Activated T-cell treated with anti-CD3 and anti-CD28 coated beads for 48 hours (primary cell): ENCODE data around the gene CD2.
"Not testable (repeated sequence)": the region's sequence is repeated elsewhere in the genome, so short reads cannot be mapped to it uniquely, and the experiment has no call there.

Experiments used
- DNase-seq: peaks from one replicate; pipeline ENCODE4 v3.0.0-alpha.2; 2020; ENCODE audit warnings: low read depth

CD2 gene

DNA sequence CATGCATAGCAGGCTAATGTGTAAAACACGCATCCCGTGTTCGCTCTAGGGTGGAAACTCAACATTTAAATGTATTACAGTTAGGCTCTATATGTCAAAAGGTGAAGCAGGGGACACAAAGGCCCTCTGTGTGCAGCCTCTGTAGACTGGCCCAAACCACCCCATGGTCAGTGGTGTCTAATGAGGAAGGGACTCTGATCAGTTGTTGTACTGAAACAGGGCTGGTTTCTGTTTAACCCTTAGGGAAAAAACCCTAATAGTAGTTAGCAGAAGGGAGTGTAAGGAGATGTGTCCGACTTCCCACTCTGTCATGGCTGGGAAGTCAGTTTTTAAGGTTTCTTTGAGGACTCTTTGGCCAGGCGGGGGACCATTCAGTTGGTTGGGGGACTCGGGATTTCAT lies 21.5 kb upstream of the CD2 start:
- DNase-seq: no peak

DNA sequence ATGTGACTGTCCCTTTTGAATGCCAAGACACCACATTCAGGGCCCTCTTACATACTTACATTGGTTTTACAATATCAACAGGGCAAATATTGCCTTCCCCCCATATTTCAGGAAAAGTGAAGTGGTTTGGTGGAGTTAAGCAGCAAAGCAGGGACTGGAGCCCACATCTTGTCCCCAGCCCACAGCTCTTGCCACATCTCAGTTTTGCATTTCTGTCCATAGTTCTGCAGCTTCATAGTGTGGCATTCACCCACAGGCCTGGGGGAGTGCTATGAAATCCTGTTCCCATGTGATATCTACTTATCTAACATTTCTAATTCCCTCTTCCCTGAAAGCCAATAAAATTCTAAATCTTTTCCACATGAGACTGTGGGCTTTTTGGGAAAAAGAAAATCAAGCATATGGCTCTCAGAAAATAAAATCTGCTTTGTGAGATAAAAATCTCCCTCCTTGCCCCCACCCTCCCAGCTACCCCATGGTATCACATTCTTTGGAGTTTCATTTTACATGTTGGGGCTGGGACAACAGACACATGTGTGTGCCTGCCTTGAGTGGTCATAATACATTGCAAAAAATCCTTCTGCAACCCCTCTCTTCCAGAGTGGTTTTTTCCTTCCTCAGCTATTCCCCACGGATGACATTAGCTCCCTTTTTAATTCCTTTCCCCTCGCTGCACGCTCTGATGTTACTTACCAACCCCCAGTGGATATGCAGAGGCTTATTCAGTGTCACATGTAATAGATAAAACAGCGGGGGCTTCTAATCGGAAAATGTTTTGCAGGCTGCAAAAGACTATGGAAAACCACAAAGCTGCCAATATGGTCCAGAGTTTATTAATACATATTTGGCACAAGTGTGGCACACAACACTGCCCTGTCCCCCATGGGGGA lies 20.5 kb upstream of the CD2 start:
- DNase-seq: no peak

DNA sequence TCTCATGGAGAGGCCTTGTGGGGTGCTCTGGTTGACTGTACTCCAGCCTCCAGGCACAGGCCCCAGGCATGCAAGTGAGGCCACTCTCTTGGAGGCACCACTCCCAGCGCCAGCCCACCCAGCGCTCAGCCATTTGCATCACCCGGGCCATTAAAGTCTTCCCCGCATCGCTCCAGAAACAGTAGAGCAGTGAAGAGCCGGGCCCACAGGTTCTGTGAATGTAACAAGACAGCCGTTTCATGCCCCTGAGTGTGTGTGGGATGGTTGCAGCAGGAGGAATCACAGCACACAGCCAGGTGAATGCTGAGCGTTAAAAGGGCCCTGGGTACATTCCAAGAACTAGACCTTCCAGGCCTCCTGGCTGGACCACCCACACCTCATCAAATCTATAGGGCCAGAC lies 19.0 kb upstream of the CD2 start:
- no peak for DNase-seq

DNA sequence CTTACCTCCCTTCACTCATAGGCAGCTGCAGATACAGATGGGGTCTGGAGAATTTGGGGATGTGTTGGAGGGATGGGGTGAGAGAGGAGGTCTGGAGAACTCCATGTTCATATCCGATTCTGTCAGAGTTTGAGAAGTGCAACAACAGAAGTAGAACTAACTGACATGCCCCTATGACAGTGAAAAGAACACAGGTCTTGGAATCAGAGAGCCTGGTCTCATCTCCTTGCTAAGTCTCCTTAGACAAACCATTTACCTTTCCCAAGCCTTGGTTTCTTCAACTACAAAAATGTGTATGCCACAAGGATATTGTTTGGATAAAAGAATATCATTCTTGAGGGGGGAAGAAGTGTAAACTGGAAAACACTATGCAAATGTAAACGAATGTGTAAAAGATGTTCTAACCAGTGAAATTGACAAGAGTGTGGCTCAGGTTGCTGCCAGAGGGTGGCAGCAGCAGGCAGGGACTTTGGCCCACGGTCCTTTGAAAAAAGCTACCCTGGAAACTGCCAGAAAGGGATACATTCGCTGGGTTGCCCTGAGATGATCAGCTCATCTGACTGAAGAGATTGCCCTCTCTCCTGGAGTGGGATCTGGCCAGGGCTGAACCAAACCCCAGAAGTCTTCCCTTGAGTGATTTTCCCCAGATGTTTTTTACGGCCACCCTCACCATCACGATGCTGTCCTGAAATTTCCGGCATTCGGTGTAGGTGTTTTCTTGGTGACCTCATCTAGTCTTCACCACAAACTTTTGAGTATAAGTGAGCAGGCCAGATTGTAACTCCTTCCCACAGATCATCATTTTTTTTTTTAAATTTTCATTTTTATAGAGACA lies 17.0 kb upstream of the CD2 start:
- DNase-seq: peak; percentile 64

DNA sequence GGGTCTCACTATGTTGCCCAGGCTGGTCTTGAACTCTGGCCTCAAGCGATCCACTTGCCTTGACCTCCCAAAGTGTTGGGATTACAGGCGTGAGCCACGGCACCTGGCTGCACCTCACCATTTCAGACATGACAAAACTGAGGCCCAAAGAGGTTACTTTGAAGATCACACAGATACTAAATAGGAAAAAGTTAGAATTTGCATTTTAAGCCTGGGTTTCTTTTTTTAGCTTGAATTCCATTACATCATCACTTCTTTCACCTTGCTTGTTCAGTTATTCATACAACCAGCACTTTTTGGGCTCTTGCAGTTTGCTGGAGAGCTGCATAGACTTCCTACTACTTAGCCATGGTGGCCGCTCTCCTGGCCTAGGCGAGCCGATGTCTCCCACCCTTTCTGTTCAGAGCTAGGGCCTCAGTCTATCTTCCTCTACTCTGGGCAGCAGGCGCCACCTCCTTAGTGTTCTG lies 16.3 kb upstream of the CD2 start:
- no peak for DNase-seq

DNA sequence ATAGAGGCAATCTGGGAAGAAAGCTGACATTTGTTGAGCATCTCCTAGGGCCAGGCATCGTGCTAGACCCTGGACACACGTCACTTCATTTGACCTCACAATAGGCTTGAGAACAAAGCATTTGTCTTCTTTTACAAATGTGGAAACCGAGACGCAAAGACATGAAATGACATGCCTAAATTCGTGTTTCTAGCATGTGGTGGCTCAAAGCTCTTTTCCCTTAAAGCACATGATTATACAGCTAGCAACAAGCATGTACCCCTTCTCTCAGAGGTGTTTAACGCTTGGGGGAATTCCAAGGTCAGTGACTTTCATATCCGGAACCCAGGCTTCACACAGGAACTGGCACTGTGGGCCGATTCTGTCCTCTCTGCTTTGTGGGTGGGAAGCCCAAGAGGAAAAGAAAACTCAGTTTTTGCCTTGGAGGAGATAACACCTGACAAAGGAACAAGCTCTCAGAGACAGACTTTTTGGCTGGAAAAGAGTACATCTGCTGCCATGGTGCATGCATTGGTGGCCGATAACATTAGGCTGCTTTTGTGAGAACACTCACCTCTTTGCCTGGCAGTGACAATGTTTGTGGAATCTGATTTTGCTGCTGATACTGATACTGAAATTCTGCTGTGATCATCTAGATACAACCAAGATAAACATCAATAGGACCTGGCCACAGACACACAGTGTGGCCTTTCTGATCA lies 15.4 kb upstream of the CD2 start:
- DNase-seq: peak; percentile 59

DNA sequence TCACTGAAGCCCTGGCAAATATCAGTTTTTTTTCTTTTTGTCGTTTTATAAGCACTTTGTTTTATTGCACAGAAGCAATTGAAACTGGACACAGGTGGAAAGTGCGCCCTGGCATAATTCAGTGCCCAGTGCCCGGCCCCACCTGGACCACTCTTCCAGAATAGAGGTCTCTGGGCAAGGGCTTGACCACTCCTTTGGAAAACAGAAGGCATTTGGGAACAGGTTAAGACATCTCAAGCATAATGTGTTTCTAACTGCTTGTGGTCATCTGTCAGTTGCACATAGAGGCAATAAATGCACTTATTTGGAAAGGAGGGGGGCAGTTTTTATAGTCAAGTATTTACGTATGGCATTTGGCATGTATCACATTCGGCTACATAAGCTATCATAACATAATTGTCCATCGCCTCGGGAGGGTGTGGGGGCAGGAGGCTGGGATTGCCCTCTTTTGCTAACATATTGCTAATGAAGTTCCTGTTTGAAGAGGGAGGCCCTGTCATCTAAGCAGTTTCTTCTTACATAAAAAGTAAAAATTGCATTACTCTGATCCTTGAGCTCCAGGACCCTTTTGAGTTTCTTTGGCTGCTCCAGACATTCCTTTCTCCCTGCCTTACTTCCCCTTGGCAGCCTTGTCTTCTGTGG lies 14.7 kb upstream of the CD2 start:
- DNase-seq: no peak

DNA sequence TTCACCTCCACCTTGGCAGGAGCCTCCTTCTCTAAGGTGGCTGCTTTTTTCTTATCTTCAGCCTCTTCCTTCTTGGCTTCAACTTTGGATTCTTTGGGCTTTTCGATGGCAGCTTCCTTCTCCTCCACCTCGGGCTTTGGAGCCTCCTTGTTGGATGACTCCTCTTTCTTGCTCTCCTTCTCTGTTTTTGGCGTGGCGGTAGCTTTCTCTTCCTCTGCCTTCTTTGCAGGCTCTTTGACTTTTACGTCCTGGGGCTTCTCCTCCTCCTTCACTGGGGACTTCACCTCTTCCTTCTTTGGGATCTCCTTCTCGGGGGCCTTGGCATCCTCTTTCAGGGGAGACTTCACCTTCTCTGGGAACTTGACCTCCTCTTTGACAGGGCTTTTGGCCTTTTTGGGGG lies 13.9 kb upstream of the CD2 start:
- DNase-seq: no peak

DNA sequence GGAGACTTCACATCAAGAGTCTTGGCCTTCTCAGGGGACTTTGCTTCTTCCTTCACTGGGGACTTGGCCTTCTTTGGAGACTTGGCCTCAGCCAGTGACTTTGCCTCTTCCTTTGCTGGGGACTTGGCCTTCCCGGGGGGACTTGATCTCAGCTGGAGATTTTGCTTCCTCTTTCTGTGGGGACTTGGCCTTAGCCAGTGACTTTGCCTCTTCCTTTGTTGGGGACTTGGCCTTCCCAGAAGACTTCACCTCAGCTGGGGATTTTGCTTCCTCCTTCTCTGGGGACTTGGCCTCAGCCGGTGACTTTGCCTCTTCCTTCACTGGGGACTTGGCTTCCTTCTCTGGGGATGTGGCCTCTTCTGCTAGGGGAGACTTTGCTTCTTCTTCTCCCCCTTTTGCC lies 13.5 kb upstream of the CD2 start:
- DNase-seq: no peak

DNA sequence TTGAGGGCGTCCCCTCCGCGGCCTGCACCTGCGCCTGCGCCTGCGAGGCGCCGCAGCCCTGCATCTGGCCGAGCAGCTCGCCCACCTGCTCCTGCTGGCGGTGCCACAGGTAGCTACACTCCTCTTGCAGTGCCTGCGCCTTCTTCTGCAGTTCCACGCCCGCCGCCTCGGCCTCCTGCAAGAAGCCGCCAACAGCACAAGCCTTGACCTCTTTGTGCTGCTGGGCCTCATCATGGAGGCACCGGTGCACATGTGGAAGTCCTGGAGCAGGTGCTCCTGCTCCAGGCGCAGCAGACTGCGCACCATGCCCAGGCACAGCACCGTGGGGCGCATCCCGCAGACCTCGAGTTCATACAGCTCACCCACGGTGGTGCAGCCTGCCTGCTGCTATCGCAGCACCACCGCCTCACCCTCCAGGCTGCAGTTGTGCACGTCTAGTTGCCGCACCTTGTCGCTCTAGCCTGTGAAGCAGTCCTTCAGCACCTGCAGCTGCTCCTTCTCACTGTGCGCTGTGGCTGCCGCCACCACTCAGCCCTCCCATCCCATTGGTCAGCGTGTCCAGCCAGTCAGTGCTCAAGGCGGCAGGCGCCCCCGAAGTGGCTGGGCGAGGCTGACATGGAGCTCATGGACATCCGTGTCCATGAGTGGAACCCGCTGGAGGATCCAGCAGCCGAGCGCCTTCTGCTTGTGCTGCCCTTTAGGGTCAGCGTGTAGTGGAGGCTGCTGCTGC lies 12.2 kb upstream of the CD2 start:
- no peak for DNase-seq

DNA sequence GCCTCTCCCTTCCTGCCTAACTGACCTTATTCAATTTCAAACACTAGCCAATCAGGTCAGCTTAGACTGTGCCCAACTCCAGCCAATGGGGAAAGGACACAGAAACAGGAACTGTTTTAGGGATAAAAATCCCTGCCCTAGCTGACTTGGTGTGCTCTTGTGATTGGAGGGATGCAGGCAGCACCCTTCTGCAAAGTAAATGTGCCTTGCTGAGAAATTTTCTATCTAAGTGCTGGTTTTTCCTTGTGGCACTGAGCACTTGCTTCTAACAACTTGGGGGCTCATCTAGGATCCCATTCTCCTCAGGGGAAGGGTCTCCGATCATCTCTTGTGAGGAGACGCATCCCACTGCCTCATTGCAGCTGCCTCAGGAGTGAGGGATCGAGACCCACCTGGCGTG lies 10.7 kb upstream of the CD2 start:
- no peak for DNase-seq

DNA sequence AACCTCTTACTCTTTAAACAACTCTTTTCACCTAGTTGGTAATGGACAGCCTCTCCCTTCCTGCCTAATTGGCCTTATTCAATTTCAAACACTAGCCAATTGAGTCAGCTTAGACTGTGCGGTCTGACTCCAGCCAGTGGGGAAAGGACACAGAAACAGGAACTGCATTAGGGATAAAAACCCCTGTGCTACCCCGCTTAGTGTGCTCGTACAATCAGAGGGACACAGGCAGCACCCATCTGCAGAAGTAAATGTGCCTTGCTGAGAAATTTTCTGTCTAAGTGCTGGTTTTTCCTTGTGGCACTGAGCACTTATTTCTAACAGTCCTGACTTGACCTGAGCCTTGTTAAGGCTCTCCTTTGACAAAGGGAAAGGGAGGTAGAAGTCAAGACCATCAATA lies 6.0 kb upstream of the CD2 start:
- DNase-seq: no peak

DNA sequence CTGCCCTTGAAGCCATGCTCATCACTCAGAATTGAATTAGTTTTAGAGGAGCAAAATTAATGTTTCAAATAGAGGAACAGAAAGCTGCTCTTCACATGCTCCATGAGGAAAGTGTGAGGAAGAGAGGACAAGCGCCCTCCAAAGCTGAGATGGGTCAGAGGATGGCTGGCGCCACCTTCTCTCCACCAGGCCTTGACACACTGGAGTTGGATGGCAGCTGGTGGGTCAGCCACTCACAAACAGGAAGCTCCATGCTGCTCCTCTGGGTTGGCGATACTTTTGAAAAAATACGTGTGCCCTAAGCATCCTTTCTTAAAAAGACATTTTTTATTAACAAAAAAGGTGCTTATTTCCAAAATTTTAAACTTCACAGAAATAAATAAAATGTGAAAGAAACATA lies 3.1 kb upstream of the CD2 start:
- DNase-seq: no peak

DNA sequence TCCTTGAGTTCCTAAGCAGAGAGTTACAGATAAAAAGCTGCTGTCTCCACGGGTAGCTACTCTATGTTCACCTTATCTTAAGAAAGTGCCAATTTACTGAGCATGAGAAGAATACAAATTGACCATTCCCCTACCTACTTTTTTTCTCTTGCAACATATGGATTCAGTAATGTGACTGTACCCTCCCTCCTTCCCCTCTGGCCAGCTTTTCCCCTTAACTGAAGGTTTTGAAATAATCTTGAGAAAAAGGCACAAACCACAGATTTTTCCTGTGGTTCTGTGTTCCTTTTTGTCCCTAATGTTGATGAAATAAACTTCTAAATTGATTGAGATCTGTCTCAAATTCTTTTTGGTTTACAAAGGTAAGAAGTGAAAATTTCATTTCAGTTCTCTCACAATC lies 2.6 kb upstream of the CD2 start:
- DNase-seq: no peak

DNA sequence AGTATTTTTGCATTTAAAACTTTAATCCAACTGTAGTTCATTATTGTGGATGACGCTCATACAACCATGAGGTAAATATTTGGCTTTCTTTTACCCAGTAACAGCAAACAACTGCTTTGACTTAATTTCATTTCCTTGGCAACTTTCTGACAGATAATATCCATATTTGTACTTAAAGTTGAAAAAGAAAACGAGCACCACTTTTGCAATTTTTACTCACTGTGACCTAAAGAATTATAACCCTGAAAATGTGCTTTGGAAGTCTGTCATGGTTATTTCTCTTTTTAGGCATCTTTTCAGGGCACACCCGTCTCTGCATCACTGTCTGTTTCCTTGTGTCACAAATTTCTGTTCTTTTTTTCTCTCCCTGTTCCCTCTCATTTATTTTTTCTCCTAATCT lies 918 bp upstream of the CD2 start:
- DNase-seq: no peak

DNA sequence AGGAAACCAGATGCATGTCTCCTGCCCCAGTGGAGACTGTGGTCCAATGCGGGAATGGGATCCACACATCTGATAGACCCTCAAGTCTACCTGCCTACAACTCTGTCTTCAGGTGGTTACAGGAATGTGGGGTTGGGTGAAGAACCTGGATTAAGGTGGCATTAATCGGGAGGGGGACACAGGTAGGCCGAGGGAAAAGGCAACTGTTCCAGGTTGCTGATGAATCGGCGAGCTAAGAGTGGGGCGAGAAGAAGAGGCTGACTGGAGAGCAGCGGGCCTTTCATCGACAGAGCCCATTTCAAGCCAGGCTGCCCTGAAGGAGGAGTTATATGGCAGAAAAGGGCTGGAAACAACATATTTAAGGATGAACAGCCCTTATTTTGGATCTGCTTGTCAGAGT lies 836 bp downstream of the CD2 start:
- no peak for DNase-seq

DNA sequence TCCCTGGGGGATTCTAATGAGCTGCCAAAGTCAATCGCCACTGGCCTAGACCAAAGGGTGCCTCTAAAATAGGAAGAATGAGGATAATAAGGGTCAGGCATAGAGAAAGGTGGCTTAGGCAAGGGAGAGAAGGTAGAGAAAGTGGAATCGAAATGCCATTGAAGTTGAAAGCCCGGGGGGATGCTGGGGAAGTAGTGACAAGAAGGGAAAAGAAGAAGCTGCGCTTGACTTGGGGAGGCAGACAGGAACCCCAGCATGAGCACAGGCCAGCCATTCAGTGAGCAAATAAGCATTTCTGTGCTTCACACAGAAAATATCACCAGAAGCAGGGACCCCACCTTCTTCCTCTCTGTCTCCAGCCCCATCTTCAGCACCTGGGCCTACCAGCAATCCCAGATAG lies 1.5 kb downstream of the CD2 start:
- DNase-seq: no peak

DNA sequence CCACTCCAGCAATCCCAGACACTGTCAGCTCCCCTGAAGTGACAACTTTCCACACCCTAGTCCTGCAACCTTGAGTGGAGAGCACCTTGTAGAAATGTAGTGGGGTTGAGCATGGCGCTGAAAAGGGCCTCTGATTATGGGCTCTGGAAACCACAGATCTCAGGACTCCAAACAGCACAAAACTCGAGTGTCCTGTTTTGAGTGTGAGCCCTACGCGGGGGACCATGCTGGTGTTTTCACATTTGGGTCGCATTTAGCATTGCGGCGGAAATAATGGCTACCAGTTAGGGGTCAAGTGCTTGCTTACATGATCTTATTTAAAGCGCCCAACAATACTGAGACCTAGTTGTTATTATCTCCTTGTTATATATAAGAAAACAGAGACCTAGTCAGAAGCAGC lies 1.9 kb downstream of the CD2 start:
- not testable (repeated sequence) for DNase-seq

DNA sequence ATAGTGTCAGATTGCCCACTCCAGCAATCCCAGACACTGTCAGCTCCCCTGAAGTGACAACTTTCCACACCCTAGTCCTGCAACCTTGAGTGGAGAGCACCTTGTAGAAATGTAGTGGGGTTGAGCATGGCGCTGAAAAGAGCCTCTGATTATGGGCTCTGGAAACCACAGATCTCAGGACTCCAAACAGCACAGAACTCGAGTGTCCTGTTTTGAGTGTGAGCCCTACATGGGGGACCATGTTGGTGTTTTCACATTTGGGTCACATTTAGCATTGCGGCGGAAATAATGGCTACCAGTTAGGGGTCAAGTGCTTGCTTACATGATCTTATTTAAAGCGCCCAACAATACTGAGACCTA lies 4.2 kb downstream of the CD2 start:
- DNase-seq: not testable (repeated sequence)

DNA sequence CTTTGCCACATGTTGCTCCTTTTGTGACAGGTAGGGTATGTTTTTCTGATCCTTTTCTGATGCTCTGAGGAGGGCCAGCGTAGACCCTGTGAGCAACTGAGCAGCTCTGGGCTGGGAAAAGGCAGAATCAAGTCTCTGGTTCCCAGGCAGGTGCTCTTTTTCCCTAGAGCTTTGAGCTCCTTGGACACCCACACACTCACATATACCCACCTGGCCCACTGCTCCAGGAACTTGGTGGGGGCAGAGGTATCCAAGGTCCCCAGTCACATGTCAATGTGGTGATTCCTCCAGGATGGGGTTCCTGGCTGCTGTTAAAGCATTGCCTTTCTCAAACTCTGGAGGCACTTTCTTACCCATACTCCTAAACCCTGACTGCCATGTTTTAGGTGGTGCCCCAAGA lies 5.4 kb downstream of the CD2 start:
- DNase-seq: no peak

DNA sequence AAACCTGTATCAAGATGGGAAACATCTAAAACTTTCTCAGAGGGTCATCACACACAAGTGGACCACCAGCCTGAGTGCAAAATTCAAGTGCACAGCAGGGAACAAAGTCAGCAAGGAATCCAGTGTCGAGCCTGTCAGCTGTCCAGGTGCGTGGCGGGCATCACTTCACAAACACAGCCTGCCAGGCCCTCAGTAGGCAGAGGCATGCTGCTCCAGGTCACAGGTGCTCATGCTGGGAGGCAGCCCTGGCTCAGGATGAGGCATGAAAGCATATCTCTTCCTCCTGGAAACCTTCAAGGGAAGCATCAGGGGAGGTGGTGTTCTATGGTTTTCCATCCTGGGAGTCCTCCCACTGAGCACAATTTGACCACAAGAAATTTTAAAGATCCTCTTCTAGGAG lies 6.3 kb downstream of the CD2 start:
- no peak for DNase-seq
